GM12872 (cell line): ENCODE data around the gene PLPP3.

Experiments
- TF ChIP-seq, protein P1 (sequence below): IDR thresholded peaks from 3 replicates; pipeline ENCODE4 v1.5.1; 2011; ENCODE audit warnings: low read depth, mild to moderate bottlenecking, low read length, moderate library complexity; ENCODE audit not compliant: insufficient read depth

Gene PLPP3

DNA sequence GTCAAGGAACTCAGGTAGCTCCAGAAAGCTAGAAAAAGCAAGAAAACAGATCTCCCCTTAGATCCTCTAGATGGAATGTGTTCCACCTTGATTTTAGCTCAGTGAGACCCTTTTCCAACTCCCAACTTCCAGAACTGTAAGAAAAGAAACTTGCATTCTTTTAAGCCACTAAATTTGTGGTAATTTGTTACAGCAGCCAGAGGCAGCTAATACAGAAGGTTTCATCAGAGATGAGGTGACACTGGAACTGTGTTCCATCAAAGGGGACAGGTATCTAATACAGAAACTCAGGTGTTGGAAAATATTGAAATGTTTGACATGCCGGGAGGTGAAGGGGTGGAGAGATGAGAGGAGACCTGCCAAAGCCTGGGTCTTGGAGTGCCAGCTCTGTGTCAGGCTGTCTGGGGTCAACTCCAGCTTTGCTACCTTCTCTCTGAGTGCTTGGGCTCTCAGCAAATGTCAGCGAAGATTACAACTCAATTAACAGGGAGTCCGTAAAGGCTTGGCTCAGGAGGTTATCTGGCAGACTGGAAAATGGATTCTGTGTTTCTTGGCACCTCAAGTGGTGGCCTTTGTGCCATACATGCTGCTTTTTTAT, 71.3 kb downstream of the PLPP3 start:
- TF ChIP-seq, protein P1, sequence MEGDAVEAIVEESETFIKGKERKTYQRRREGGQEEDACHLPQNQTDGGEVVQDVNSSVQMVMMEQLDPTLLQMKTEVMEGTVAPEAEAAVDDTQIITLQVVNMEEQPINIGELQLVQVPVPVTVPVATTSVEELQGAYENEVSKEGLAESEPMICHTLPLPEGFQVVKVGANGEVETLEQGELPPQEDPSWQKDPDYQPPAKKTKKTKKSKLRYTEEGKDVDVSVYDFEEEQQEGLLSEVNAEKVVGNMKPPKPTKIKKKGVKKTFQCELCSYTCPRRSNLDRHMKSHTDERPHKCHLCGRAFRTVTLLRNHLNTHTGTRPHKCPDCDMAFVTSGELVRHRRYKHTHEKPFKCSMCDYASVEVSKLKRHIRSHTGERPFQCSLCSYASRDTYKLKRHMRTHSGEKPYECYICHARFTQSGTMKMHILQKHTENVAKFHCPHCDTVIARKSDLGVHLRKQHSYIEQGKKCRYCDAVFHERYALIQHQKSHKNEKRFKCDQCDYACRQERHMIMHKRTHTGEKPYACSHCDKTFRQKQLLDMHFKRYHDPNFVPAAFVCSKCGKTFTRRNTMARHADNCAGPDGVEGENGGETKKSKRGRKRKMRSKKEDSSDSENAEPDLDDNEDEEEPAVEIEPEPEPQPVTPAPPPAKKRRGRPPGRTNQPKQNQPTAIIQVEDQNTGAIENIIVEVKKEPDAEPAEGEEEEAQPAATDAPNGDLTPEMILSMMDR: no peak

DNA sequence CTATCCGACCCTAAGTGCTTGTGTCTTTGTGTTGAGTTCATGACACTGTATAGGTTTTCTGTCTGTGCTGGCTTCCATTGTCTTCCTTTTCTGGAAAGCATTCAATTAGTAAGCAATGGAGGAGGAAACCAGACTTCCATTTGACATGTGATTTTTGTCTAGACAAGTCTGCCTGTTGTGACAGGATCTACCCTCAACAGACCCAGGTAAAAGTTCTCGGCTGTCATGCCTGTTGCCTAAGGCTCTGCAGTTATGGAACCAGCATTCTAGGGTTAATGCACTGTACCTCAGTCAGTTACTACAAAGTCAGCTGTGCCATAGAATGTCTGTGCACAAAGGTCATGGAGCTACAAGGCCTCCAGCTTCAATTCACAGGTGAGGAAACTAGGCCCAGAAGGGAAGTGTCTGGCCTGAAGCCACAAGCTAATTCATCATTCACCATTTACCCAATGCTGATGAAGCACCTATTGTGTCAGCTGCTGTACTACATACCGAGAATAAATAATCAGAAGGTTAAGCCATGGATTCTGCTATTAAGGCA, 72.3 kb downstream of the PLPP3 start:
- TF ChIP-seq, protein P1: no peak

- TF ChIP-seq, protein P1: no peak
Measured at GRCh38 chr1:56505792-56506743, 73.3 kb downstream of the PLPP3 start.

- TF ChIP-seq, protein P1: no peak
Measured at GRCh38 chr1:56502700-56503245, 76.6 kb downstream of the PLPP3 start.

DNA sequence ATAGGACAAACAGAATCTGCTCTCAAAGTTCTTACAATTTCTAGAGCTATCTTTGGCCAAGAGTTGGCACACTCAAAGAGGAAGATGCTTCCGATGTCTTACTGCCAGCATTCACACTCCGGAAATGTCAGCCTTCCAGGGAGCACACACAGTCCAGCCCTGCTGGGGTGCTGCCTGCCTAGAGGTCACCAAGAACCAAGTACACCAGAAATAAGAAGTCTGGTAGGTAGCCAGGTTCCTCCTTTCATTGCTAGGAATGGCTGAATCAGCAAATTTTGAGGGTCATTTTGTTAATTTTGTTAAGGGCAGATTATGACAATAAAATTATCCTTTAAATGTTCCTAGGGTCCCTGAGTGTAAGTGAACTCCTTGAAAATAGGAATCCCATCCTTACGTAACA, 77.5 kb downstream of the PLPP3 start:
- TF ChIP-seq, protein P1: no peak

- TF ChIP-seq, protein P1: no peak
Measured at GRCh38 chr1:56501426-56501825, 77.9 kb downstream of the PLPP3 start.
